Measurements from ENCODE around the gene RTRAF.

Gene RTRAF

DNA sequence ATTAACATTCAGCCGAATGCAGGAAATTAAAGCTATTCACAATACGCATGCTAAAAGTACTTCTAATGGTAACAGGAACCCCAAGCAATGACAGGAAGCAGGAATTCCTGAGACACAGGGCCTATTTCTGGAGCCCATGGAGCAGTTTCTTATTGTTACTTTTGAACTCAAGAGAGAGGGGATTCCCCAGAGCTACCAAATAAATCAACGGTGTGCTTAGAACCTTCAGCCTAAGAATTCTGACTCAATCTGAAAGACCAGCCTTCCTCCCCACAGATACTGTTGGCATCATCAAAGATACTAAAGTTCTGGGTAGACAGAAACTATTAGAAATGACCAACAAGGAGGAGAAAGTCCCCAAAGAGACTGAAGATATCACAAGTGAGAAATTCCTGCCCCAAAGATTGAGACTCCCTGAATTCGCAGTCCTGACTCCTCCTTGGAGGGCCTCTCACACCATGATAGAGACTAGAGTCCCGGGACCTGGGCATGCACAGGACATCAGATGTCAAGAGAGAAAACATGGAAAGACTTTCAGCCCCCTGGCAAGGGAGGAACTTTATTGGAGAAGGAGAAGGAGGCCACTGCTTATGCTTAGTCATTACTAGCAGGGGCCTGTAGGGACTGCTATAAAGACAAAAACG, 32.7 kb downstream of the RTRAF start:
- peaks cover 3% of the 10 kb centered on the region for H3K27me3 Mint-ChIP-seq
- H3K27ac Mint-ChIP-seq, result no peak overlapping the region
- H3K4me3 Mint-ChIP-seq, result no peak overlapping the region
- H3K36me3 Mint-ChIP-seq, result peaks cover 5% of the 10 kb centered on the region
- H3K9me3 Mint-ChIP-seq (ENCODE audit: low read depth), result peaks cover 3% of the 10 kb centered on the region
- peaks cover 28% of the 10 kb centered on the region for H3K4me1 Mint-ChIP-seq (ENCODE audit: low read depth)

DNA sequence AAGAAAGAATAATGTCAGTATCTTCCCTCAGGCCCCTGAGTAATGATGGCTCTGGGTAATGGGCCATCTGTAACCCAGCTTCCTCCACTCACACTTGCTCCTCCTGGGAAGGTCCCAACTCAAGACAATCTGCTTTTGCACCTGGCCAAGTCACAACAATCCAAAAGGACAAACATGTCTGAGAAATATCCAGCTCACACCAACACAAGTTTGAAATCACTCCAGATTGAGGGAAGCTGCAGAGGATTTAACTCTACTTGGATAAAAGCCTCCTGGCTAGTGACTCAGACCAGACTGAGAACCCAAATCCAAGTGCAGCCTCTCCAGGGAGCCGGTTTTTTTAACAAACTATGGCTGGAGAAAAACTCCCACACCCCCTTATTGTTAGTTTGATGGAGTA, 34.2 kb downstream of the RTRAF start:
- no peak overlapping the region for H3K27ac Mint-ChIP-seq
- H3K27me3 Mint-ChIP-seq, result peaks cover under 1% of the 10 kb centered on the region
- peaks cover 28% of the 10 kb centered on the region for H3K4me1 Mint-ChIP-seq (ENCODE audit: low read depth)
- H3K4me3 Mint-ChIP-seq, result no peak overlapping the region
- H3K36me3 Mint-ChIP-seq, result peaks cover 5% of the 10 kb centered on the region
- H3K9me3 Mint-ChIP-seq (ENCODE audit: low read depth), result peaks cover 3% of the 10 kb centered on the region

DNA sequence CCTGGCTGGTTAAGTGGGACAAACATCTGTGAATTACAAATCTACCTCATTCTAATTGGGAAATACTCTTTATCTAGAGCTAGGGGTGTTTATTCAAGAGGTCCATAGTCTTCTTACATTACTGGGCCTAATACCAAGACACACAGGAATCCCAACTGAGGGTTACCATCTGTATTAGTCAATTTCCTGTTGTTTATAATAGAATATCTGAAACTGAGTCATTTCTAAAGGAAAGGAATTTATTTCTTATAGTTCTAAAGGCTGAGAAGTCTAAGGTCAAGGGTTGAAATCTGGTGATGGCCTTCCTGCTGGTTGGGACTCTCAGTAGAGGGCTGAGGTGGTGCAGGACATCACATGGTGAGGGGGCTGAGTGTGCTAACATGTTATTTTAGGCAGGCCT, 36.0 kb downstream of the RTRAF start:
- Mint-ChIP-seq H3K4me3 (no peak overlapping the region), H3K9me3 (ENCODE audit: low read depth) (peaks cover 3% of the 10 kb centered on the region), H3K27ac (no peak overlapping the region), H3K36me3 (peaks cover 5% of the 10 kb centered on the region), H3K4me1 (ENCODE audit: low read depth) (peaks cover 21% of the 10 kb centered on the region), H3K27me3 (peaks cover 2% of the 10 kb centered on the region)

DNA sequence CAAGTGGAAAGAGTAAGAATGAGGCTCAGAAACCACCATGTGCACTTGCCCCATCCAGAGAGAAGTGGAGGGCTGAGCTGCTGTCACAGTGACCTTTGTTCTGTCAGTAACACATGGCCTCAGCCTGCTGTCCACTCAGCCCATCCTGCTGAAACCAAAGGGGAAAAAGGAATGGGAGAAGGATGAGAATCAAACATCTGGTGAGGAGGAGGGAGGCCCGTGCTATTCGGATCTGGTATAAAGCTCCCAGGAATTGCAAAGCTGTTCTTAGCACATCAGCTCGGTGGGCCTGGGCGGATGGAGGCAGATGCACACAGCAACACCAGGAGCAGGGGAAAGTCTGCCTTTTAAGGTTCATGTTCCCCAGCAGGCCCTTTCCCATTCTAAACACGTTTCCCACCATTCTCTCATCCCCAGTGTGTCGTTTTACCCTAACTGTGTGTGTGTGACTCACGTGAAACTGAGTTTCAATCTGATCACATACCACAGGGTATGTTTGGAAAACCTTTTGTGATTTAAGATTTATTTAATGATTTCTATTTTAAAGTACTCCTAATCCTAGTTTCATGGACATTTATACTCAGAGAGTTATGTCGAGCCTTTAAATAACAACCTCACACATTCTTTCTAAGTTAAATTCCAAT, 36.8 kb downstream of the RTRAF start:
- Mint-ChIP-seq H3K36me3 (peaks cover 5% of the 10 kb centered on the region), H3K27ac (no peak overlapping the region), H3K4me3 (no peak overlapping the region), H3K4me1 (ENCODE audit: low read depth) (peaks cover 13% of the 10 kb centered on the region), H3K27me3 (peaks cover 2% of the 10 kb centered on the region), H3K9me3 (ENCODE audit: low read depth) (peaks cover 3% of the 10 kb centered on the region)

DNA sequence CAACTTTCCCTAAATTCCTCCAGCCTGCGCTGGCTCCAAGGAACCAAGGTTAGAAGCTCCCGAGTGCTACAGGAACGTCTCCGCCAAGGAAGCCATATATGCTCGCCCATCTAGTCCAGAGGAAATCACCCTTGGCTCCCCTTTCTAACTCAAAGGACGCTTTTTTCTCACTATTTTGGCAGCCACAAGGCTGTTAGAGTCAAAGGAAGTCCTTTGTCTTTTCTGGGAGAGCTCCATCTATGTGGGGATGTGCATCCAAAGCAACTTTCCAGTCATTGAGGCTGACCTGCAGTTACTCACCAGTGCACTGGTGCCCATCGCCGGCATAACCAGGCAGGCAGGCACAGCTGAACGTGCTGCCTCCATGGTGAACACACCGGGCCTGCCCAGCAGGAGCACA, 37.6 kb downstream of the RTRAF start:
- Mint-ChIP-seq H3K4me1 (ENCODE audit: low read depth) (peaks cover 5% of the 10 kb centered on the region), H3K27me3 (peaks cover 2% of the 10 kb centered on the region), H3K27ac (no peak overlapping the region), H3K9me3 (ENCODE audit: low read depth) (peaks cover 3% of the 10 kb centered on the region), H3K4me3 (no peak overlapping the region), H3K36me3 (peaks cover 5% of the 10 kb centered on the region)

DNA sequence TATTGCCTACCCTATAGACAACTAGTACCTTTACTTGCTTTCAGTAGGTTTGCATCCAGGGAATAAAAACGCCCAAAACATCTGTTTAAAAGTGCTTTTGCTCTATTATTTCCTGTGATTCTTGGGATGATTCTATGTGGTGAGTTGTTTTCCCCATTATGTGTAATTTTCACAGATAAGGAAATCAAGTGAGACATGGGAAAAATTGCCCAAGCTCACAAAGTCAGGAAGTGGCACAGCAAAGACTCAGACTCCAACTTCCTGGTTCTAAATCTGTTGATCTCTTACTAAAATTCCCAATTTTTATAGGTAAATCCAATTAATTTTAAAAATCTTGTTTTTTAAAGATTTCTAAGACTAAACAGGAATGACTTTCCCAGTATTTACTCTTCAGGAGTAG, 40.5 kb downstream of the RTRAF start:
- Mint-ChIP-seq H3K27ac (no peak overlapping the region), H3K27me3 (peaks cover 3% of the 10 kb centered on the region), H3K4me3 (no peak overlapping the region), H3K4me1 (ENCODE audit: low read depth) (no peaks in the 10 kb centered on the region), H3K9me3 (ENCODE audit: low read depth) (no peaks in the 10 kb centered on the region), H3K36me3 (peaks cover 3% of the 10 kb centered on the region)

DNA sequence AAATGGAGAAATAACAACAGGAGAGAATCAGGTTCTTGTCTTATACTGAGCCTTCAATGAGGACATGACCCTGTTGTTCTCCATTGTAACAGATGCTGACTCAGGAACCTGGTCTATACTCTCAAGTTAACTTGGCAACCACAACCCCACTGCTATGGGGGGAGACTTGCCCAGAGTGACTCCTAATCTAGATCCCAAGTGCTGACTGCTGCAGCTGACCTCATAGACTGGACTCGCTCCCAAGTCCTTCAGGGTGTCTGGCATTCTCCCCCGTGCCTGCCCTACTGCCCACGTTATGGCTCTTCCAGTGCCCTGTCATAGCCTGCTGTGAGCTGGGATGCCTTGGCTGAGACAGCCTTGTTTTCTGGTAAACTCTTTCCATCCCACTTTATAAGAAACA, 42.4 kb downstream of the RTRAF start:
- Mint-ChIP-seq H3K36me3 (peaks cover 9% of the 10 kb centered on the region), H3K9me3 (ENCODE audit: low read depth) (peaks cover 8% of the 10 kb centered on the region), H3K4me3 (no peak overlapping the region), H3K4me1 (ENCODE audit: low read depth) (no peaks in the 10 kb centered on the region), H3K27me3 (peaks cover 3% of the 10 kb centered on the region), H3K27ac (no peak overlapping the region)

DNA sequence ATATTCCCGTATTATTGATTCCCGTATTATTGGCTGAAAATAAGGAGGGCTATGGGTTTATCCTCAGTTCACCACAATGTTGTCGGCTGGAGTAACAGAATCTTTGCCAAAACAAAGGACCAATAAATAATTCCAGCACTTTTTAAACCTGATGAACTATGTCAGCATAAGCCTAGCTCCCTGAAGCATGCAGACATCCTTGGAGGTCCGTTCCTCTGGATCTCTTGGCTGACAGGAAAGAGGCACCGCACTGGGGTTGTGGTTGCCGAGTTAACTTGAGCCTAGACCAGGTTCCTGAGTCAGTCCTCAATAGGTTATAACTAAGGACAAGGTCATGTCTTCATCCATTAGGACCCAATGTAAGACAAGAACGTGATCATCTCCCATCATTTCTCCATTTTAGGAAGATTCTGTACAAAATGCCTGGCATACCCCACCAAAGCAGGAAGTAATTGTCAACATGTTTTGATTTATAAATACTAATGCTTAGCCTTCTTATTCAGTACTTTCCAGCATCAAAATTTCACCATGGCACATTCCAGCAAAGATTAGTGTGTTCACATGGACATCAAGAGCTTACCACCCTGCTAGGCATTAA, 43.0 kb downstream of the RTRAF start:
- peaks cover 9% of the 10 kb centered on the region for H3K36me3 Mint-ChIP-seq
- no peak overlapping the region for H3K4me3 Mint-ChIP-seq
- peaks cover 8% of the 10 kb centered on the region for H3K9me3 Mint-ChIP-seq (ENCODE audit: low read depth)
- H3K27me3 Mint-ChIP-seq, result peaks cover 3% of the 10 kb centered on the region
- H3K27ac Mint-ChIP-seq, result no peak overlapping the region
- no peaks in the 10 kb centered on the region for H3K4me1 Mint-ChIP-seq (ENCODE audit: low read depth)

DNA sequence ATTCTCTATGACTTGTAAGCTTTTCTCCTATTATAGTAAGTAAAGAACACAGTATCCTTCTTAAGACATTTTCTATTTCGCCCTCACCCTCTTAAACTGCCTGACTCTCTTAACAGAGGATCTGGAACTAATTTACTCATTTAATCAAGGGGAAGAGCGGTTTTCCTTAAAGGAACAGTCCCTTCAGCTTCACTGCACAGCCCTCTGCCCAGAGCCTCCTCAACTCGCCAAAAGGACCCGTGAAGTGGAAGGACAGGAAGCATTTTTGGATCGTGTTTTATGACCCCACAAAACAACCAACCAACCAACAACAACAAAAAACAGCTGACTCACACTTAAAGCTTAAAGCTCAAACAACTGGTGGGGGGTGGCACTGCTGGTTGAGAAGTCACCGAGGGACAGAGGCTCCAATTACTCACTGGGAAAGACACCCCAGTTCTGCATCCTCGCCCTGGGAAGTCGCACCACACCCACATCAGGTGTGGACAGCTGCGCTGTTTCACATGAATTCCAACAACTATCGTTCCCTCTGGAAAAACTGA, 43.8 kb downstream of the RTRAF start:
- H3K27me3 Mint-ChIP-seq, result peaks cover 3% of the 10 kb centered on the region
- H3K27ac Mint-ChIP-seq, result no peak overlapping the region

DNA sequence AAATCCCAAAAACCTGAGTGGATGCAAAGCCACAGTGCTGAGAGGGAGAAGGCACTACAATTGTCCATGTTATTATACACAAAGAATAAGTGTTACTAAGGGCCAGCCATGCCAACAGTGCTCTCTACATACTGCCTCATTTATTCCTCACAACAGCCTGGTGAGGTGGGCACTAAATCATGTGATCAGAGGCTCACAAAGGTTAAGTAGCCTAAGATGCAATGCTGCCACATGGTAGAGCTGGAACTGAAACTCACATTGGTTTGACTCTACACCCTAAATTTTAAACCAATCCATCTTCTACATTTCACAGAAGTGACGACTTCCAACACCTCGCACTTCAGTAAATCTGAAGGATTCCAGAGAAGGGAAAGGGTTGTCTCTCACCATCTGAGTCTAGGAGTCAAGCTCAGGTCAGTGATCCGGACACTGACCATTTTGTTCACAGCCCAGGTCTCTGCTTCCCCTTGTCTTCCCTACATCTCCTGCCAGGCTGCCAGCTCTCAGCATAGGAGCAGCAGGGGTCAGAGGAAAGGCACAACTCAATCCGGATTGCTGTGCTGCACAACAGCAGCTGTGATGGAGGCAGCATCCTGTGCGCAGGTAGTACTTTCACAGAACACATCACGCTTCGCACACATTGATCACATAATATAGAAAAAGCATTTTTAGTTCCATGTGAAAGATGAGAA, 49.9 kb downstream of the RTRAF start:
- Mint-ChIP-seq H3K4me3 (no peak overlapping the region), H3K4me1 (ENCODE audit: low read depth) (peaks cover 3% of the 10 kb centered on the region), H3K36me3 (peaks cover 8% of the 10 kb centered on the region), H3K27me3 (peaks cover 4% of the 10 kb centered on the region), H3K9me3 (ENCODE audit: low read depth) (peaks cover 8% of the 10 kb centered on the region), H3K27ac (no peak overlapping the region)

More for the DNA sequence above, 43.8 kb downstream of the RTRAF start:
- Mint-ChIP-seq H3K4me3 (no peak overlapping the region), H3K4me1 (ENCODE audit: low read depth) (no peaks in the 10 kb centered on the region), H3K9me3 (ENCODE audit: low read depth) (peaks cover 8% of the 10 kb centered on the region), H3K36me3 (peaks cover 9% of the 10 kb centered on the region)

- no peak overlapping the region for H3K4me3 Mint-ChIP-seq
- no peak overlapping the region for H3K27ac Mint-ChIP-seq
- peaks cover 4% of the 10 kb centered on the region for H3K27me3 Mint-ChIP-seq
- H3K36me3 Mint-ChIP-seq, result peaks cover 2% of the 10 kb centered on the region
- peaks cover 12% of the 10 kb centered on the region for H3K4me1 Mint-ChIP-seq (ENCODE audit: low read depth)
- H3K9me3 Mint-ChIP-seq (ENCODE audit: low read depth), result peaks cover 8% of the 10 kb centered on the region
Measured at GRCh38 chr14:52040598-52040997, 51.3 kb downstream of the RTRAF start.

GRCh38 chr14:52042371-52043289, 53.3 kb downstream of the RTRAF start:
- no peaks in the 10 kb centered on the region for H3K9me3 Mint-ChIP-seq (ENCODE audit: low read depth)
- H3K4me1 Mint-ChIP-seq (ENCODE audit: low read depth), result peaks cover 16% of the 10 kb centered on the region
- H3K27ac Mint-ChIP-seq, result no peak overlapping the region
- no peak overlapping the region for H3K4me3 Mint-ChIP-seq
- no peaks in the 10 kb centered on the region for H3K36me3 Mint-ChIP-seq
- H3K27me3 Mint-ChIP-seq, result peaks cover 4% of the 10 kb centered on the region

- H3K36me3 Mint-ChIP-seq, result no peaks in the 10 kb centered on the region
- H3K9me3 Mint-ChIP-seq (ENCODE audit: low read depth), result no peaks in the 10 kb centered on the region
- peaks cover 16% of the 10 kb centered on the region for H3K4me1 Mint-ChIP-seq (ENCODE audit: low read depth)
- H3K4me3 Mint-ChIP-seq, result peak overlapping the region; percentile 42
- peaks cover 4% of the 10 kb centered on the region for H3K27me3 Mint-ChIP-seq
- peak overlapping the region; percentile 28 for H3K27ac Mint-ChIP-seq
Measured at GRCh38 chr14:52043690-52044089, 54.3 kb downstream of the RTRAF start.

- H3K27ac Mint-ChIP-seq, result peak overlapping the region; percentile 41
- H3K36me3 Mint-ChIP-seq, result no peaks in the 10 kb centered on the region
- H3K4me3 Mint-ChIP-seq, result no peak overlapping the region
- peaks cover 4% of the 10 kb centered on the region for H3K27me3 Mint-ChIP-seq
- no peaks in the 10 kb centered on the region for H3K9me3 Mint-ChIP-seq (ENCODE audit: low read depth)
- H3K4me1 Mint-ChIP-seq (ENCODE audit: low read depth), result peaks cover 16% of the 10 kb centered on the region
Measured at GRCh38 chr14:52044791-52045522, 55.6 kb downstream of the RTRAF start.
